NCI-H2107 (cell line): ENCODE results near the gene HAUS7.

Source experiments
- DNase-seq: peaks from one replicate; lab custom pipeline; 2025; lab: John Stamatoyannopoulos, UW

Gene HAUS7

DNA sequence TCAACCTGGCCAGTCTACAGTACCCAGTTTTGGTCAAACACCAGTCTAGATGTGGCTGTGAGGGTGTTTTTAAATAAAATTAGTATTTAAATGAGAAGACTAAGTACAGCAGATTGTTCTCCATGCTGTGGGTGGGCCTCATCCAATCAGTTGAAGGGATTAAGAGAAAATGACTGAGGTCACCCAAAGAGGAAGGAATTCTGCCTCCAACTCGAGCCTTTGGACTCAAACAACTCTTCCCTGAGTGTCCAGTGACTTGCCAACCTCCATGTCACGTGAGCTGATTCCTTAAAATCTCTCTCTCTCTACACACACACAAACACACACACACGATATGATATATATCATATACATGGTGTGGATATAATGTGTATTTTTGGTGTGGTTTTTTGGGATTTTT is 34.5 kb downstream of the HAUS7 start:
- no peak for DNase-seq

DNA sequence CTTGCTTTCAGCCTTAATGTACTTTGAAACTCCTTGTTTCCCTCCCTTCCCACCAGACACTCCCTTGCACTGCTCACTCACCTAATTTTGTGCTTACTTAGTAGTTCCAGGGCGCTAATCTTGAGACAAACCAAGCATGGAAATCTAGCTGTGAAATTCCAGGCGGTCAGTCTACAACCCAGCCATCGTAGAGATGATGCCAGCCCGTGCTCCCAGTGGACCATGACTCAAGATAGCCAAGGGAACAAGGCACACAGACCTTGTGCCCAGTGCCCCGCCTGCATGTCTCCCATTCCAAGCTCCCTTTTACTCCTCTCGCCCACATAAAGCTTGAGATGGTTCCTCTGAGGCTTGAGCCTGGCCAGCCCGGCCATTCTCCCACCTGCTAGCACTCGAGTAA is 35.6 kb downstream of the HAUS7 start:
- DNase-seq: no peak

DNA sequence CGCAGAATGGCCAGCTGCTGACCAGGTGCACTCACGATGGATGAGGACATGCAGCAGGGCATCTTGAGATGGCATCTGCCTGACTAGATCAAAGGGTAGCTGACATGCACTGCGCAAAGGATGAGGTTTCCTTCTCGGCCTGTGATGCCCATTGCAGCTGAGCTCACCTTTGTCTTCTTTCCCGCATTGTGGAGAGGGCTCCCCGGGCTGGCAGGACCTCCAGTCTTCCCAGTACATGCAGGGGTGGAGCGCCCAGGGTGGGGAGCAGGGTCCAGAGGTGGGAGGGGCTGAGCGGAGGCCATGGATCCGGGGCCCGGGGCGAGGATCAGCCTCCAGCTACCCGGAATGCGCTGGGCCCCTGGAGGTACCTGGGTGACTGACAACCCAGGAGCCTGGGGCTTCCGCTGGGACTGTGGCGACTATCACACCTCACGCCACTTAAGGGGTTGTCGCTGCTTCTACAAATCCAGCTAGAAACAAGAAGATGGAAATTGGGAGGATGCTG is 36.5 kb downstream of the HAUS7 start:
- DNase-seq: no peak

DNA sequence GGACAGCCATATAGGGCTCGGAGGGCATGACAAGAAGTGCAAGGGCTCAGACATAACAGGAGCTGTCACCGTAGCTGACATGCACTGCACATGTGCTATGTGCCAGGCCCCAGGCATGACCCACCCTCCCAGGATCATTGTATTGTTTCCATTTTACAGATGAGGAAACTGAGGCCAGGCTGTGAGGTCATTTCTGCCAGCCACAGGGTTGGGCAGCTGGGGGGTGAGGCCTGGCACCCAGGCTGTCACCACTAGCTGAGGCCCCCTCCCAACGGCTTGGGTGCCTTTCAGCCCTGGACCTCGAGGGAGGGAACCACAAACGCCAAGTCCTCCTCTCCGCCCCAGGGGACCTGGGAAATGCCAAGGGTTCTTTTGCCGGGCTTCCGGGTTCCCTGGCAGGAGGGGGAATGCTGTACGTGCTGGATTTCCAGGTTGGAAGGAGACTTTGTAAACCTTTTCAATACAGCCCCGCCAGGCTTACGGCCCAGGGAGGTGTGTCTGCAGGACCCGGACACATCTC is 37.2 kb downstream of the HAUS7 start:
- DNase-seq: no peak

DNA sequence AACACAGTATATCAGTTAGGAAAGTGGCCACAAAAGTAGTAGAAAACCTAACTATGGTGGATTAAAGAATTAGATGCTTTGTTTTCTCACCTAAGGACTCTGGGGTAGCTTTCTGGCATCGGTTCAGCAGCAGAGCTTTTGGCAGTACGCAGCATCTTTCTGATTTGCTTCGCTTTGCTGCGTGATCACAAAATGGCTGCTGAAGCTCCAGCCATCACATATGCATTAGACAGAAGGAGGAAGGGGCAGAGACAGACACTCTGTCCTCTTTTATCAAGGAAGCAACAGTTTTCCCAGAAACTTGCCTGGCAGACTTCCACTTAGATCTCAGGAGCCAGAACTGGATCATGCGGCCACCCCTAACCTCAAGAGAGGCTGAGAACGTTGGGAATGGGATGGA is 39.6 kb downstream of the HAUS7 start:
- no peak for DNase-seq

DNA sequence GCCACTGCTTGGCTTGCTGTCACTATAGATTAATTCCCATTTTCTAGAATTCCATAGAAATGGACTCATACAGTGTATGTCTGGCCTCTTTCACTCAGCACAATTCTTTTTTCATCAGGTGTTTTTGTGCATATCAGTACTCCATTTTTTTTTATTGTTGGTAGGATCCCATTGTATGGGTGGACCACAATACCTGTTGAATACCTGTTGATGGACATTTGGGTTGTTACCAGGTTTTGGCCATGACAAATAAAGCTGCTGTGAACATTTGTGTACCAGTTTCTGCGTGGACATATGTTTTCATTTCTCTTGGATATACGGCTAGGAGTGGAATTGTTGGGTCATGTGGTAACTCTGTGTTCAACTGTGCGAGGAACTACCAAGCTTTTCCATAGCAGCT is 44.2 kb downstream of the HAUS7 start:
- no peak for DNase-seq

DNA sequence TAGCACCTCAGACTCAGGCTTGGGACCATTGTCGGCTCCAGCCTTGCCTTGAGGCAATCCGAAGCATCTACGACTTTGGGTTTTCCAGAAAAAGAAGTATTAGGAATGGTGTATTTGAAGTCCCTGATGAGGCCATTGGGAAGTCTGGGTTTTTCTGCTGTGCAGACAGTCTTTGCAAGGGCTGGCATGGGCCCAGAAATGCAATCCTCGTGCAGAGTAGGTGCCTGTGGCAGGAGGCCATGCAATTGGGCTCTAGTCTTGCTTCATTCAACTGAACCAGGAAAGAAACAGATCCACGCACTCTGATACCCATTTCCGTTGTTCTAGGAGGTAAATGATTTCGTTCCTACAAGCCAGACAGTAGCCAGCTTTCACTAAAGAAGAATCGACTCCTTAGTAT is 46.7 kb downstream of the HAUS7 start:
- no peak for DNase-seq

DNA sequence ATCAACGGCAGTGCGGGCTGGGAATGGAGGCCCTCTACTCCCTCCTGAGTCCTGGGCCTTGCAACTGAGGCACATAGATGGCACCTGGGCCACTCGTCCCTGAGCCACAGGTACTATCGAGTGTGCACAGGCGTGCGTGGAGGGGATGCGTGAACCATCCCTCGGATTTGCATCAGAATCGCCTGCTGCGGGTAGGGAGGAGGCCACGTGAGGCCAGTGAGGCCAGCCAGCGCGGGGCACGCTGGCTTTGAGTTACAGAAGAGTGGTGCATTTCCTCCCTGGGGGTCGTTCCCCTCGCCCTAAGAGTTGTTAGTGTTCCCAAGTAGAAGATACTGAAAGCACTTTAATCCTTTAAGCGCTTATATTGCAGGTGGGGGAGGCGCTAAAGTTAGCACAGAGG is 48.5 kb downstream of the HAUS7 start:
- no peak for DNase-seq

DNA sequence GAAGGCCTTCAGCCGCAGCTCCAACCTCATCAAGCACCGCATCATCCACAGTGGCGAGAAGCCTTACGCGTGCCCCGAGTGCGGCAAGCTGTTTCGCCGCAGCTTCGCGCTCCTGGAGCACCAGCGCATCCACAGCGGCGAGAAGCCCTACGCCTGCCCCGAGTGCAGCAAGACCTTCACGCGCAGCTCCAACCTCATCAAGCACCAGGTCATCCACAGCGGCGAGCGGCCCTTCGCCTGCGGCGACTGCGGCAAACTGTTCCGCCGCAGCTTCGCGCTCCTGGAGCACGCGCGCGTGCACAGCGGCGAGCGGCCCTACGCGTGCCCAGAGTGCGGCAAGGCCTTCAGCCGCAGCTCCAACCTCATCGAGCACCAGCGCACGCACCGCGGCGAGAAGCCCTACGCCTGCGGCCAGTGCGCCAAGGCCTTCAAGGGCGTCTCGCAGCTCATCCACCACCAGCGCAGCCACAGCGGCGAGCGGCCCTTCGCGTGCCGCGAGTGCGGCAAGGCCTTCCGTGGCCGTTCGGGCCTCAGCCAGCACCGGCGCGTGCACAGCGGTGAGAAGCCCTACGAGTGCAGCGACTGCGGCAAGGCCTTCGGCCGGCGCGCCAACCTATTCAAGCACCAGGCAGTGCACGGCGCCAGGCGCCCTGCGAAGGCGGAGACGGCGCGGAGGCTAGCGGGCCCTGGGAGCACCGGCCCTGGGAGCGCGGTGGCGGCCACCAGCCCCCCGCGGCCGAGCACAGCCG is 49.4 kb downstream of the HAUS7 start:
- DNase-seq: no peak

DNA sequence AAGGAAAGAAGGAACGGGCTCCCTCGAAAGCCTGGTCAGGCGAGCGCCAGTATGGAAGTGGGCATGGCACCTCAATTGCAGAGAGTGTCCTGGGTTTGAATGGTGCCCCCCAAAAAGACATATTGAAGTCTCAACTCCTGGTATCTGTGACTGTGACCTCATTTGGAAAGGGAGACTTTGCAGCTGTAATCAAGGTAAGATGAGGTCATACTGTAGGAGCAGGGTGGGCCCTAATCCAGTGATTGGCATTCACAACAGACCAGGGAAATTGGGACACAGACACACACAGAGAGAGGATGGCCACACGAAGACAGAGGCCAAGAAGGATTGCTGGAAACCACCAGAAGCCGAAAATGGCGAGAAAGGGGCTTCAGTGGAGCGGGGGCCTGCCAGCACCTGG is 52.7 kb downstream of the HAUS7 start:
- no peak for DNase-seq

DNA sequence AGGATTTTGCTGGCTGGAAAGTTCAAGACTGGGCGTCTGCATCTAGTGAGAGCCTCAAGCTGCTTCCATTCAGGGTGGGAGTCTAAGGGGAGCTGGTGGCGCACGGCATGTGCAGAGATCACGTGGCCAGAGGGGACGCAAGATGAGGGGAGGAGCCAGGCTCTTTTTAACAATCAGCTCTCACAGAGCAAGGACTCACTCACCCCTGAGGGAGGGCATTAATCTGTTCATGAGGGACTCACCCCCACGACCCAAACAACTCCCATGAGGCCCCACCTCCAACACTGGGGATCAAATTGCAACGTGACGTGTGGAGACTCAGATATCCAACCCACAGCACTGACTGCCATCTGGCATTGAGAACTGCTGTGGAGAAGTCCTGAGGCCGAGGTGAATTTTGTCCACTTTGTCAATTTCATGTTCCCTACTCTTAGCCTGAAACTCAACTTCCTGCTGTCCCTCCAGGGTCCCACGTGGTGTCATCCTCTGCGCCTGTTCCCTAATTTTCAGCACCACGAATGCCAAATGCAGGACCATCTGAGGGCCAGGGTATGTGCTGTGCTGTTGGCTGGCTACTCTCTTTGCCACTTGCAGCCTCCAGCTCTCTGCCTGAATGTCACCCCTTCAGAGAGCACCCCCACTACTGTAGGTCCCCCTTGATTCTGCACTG is 53.5 kb downstream of the HAUS7 start:
- peak; percentile 52 for DNase-seq

DNA sequence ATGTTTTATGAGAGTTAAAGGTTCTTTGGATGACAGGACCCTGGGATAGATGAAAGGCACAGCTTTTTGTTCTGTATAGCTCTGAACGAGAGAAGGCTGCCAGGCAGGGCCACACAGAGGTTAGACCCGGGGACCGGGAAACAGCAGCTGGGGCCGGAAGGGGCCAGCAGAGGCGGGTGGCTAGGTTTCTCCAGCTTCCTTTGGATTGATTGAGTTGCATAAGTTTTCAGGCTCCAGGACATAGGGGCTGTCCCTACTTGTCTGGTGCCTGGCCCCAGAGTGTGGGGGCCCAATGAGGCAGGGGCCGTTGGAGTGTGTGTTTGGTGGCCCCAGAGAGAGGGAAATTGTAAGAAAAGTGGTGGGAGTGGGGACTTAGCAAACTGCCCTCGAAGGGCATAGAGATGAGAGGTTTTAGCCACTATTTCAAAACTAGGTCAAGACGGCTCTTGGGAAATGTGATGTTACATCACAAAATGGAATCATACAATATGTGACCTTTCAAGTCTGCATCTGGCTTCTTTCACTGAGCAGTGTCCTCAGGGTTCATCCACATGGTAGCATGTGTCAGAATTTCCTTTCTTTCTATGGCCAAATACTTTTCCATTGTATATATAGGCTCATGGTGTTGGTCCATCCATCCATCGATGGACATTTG is 55.4 kb downstream of the HAUS7 start:
- no peak for DNase-seq

DNA sequence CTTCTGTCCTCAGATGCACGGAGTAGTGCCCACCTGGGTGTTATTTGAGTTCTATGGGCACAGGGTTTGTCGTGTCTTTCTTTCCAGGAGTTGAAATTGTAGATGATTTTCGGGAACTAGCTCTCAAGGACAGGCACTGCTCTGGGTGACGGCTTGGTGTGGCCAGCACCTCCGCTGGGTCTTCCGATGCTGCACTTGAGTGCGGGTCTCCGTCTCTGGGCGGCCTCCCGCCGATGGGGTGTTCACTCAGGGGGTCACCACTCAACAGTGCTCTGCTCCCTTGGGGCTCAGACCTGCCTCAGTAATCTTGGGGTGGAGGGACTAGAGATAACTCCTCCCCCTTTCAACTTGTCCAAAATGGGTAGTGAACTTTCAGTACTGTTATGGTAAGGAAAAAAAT is 56.6 kb downstream of the HAUS7 start:
- DNase-seq: no peak

DNA sequence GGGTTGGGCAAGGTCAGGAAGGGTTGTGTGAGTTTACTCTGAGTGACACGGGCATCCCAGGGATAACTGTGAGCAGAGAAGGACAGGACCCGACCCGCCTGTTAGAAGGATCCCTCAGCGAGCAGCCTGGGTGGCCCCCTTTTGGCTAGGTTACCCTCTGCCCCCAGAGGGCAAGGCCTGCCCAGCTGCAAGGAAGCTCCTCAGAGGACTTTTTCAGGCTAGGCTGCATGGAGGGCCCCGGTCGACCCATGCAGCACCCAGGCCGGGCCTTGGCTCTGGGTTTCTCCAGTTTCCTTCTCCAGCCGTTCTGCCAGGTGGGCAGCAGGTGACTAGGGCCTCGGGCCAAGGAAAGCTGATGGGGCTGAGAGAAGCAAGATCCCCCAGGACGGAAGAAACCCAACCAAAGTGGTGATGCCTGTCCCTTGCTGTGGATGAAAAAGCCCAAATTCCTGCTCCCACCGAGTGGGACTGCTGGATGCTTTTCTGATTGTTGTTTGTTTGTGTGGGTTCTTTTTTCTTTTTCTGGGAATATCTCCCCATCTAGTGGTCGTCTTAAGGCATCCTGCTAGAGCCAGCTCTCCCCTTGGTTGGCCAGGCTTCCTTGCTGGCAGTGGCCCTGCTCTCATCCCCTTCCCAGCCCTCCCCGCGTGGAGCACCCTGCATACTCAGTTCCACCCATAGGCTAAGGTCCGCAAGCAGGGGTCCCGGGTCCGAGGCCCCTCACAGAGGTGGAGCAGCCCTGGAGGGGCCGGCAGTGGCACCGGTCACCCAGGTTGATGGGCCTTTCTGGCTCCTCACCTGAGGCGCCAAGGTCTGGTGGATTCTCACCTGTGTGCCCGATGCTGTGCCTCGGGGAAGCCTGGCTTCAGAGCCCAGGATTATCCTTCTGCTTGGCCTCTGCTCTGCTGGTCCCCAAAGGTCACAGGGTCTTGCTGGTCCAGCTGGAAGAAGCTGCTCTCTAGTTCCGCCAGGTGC is 57.3 kb downstream of the HAUS7 start:
- DNase-seq: peak; percentile 40

DNA sequence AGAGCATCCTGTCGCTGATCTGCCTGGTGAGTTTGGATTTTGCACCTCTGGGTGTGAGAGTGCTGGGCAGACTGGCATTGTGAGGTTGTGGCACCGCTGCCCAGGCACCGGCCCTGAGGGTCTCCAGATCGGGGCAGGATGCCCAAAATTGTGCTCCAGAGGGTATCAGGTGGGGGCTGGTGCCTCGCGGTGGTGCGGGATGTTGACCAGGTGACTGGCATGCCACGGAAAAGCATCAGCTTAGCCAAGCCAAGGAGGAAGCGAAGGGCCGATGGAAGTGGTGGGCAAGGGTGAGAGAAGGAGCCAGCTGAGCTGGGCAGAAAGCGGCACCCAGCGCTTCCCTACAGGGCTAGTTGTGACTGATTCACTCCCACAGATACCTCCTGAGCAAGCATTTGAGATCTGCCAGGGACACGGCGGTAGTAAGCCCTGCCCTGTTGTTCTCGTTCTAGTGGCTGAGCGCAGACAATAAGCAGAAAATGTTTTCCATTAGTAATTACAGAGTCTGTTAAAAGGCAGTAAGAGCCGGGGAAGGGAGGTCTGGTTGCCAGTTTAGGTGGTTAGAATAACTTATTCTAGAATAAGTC is 58.3 kb downstream of the HAUS7 start:
- DNase-seq: peak; percentile 44

DNA sequence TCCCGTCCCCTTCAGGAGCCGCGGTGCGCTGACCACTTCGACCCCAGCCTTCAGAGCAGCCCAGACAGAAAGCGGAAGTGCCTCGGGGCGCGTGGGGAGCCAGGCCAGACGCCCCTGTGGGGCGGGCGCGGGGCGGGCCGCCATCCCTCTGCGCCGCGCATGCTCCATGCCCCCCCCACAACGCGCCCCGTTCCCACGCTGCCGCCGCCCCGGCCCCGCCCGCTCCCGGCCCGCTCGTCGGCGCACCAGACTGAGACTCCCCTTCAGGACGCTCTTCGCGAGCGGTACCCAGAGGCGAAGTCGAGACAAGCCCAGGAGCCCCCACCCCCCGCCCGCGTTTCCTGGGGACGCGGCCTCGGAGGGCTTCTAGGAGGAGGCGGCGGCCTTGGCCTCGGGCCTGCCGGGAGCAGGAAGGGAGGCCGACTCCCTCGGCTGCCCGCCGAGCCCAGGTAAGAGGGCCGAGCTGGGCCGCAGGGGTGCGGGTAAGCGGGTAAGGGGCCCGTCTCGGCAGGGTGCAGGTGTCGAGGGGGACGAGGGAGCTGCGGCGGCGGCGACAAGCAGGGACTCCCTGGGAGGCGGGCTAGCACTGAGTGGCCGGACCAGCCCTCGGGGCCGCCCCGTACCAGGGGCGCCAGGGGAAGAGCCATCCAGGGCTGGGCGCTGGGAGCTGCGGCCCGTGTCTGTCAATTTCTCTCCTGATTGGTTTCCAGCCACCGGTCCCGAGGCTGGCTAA is 59.0 kb downstream of the HAUS7 start, which contains the start of gene ZFP92:
TSS of gene ZFP92 (plus strand) at position 218 of the 733 bp plus-strand sequence. CDS start 6,851 bp downstream, outside the sequence.
- no peak for DNase-seq

DNA sequence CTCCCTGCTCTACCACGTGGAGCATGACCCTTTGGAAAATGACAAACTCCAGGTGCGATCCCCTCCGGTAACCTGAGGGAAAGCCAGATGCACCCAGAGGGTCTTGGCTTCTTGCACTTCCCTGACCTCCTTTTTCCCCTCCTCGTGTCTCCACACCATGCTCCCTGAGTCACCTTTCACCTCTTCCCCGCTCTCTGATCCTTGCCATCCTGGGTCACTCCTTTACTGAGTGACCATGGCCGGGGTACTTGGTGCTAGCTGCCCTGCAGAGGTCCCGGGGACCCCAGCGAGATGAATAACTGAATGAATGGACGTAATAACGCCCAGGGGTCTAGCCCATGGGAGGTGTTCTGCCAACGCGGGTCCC is 59.5 kb downstream of the HAUS7 start:
- no peak for DNase-seq

DNA sequence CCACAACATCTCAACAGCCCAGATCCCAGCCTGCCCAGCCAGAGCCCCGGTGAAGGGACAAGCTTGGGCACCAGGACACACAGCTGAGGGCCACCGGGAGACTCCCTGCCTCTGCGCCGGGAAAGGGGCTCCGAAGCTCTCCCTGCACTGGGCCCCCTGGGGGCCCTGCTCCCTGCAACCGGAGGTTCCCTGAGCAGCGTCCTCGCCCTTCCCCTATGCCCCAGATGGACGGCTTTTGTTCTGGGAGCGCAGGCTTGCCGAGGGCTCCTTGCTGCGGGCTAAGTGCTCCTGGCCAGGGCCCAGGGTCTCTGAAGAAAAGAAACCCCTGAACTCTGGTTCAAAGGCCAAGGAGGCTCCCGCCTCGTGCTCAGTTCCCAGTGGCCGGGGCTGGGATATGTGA is 60.0 kb downstream of the HAUS7 start:
- no peak for DNase-seq

DNA sequence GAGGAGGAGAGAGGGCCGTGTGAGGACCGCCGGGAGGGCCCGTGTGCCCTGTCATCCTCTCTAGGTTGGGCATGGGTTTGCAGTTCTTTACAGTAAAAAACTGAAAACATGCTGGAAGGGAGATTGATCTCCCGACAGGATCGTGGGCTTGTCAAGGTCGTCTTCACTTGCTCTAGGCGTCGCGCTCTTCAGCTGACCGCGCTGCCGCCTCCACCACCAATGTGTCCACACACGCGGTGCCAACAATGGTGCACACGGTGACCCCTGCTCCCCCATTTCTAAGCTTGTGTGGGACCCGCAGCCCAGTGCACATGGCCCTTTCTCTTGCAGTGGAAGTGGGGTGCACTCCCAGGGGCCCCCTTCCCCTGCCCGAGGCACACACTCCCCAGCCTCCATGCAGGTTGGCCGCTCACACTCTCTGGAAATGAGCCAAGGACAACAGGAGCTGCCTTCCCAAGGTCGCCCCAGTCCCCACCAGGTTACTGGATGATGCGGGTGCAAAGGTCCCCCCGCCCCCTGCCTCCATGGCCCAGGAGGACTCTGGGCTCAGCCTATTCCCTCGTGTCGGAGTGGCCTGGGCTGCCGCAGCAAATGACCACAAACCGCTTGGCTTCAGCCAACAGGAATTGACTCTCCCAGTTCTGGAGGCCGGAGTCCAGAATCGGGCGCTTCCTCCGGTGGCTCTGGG is 60.8 kb downstream of the HAUS7 start:
- DNase-seq: no peak

DNA sequence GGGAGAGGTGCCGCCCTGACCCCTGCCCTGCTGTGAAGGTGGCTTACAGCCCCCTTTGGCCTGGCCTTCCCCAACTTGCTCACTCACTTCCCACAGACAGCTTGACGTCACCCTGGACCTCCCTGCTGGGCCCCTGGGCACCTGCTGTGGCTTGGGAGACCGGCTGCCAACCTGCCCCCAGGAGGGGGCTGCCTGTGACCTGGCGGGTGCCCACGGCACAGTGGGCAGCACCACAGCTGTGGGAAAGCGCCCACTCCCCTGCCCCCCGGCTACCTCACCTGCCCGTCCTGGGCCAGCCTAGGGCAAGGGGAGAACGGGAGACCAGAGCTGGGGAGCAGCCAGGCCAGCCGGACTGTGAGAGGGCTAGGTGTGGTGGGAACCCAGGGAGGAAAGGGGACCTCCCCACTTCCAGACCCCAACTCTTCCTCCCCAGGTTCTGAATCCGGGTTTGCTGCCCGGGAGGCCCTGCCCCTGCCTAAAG is 61.5 kb downstream of the HAUS7 start:
- DNase-seq: no peak
